ENCODE data around the gene NCOA3. TPM values are rescaled to one million over a fixed set of nuclear protein-coding genes. Genes with fewer than 3 reads are reported as not detected.

Gene NCOA3
- polyA plus RNA-seq, 3 donors: 13.5 to 21.8 (median 21.3) TPM

DNA sequence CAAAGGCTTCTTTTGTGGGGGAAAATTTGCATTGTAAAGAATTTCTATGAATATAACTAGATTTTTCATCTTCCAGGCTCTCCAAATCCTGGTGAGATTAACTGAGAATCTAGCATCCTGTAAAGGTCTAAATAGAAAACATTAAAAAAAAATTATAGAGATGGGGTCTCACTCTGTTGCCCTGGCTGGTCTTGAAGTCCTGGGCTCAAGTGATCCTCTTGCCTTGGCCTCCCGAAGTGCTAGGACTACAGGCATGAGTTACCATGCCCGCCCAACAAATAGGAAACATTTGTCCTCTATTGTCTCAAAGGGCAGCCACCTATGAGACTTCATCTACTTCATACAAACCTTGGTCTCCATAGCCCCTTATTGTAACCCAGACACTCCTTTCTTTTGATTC lies 25.2 kb upstream of the NCOA3 start:
- TF ChIP-seq, protein P1, sequence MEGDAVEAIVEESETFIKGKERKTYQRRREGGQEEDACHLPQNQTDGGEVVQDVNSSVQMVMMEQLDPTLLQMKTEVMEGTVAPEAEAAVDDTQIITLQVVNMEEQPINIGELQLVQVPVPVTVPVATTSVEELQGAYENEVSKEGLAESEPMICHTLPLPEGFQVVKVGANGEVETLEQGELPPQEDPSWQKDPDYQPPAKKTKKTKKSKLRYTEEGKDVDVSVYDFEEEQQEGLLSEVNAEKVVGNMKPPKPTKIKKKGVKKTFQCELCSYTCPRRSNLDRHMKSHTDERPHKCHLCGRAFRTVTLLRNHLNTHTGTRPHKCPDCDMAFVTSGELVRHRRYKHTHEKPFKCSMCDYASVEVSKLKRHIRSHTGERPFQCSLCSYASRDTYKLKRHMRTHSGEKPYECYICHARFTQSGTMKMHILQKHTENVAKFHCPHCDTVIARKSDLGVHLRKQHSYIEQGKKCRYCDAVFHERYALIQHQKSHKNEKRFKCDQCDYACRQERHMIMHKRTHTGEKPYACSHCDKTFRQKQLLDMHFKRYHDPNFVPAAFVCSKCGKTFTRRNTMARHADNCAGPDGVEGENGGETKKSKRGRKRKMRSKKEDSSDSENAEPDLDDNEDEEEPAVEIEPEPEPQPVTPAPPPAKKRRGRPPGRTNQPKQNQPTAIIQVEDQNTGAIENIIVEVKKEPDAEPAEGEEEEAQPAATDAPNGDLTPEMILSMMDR (IDR thresholded peaks at IDR 0.05): no peak
- H3K27me3 Mint-ChIP-seq (ENCODE audit: low read depth in 3 of 3): peaks cover 0 to 7% (median 5%) of the 10 kb centered on the region in 3 donors
- H3K4me3 Mint-ChIP-seq: no peak overlapping the region
- H3K36me3 Mint-ChIP-seq: no peaks in the 10 kb centered on the region
- intact Hi-C loops (cut with micrococcal nuclease): no loop called here
- no peaks in the 10 kb centered on the region for H4K20me1 ChIP-seq (ENCODE audit: insufficient read depth, low read length)
- no peak overlapping the region for H3K27ac Mint-ChIP-seq
- H3K9ac ChIP-seq (ENCODE audit: insufficient read depth, low read length, poor library complexity, severe bottlenecking): no peak overlapping the region
- no peak overlapping the region for H3K4me2 ChIP-seq (replicated peaks; ENCODE audit: extremely low read depth, low read length, poor library complexity, severe bottlenecking)
- no peak overlapping the region for H3K4me3 ChIP-seq (replicated peaks in 1 of 3; ENCODE audit: low read depth in 2 of 3, low read length in 3 of 3)
- H2AFZ ChIP-seq (ENCODE audit: insufficient read depth, low read depth, low read length, poor library complexity, severe bottlenecking): no peak overlapping the region
- peaks cover 0 to 2% (median 0%) of the 10 kb centered on the region in 7 donors for H3K9me3 Mint-ChIP-seq
- H3K79me2 ChIP-seq (ENCODE audit: insufficient read depth, low read length): no peaks in the 10 kb centered on the region
- WGBS (ENCODE audit: insufficient coverage): 100% methylated on average over 1 of the region's 2 CpGs
- peaks cover 23% of the 10 kb centered on the region for H3K4me1 Mint-ChIP-seq
- DNase-seq: no peak
- H3K36me3 ChIP-seq (replicated peaks in 1 of 2; ENCODE audit: control insufficient read depth in 1 of 2, insufficient read depth in 2 of 2, low read length in 2 of 2): no peaks in the 10 kb centered on the region
- H3K4me1 ChIP-seq (ENCODE audit: control insufficient read depth in 1 of 2, insufficient read depth in 2 of 2, low read length in 2 of 2): peaks cover 19 to 25% of the 10 kb centered on the region in 2 donors
- H3K27ac ChIP-seq (ENCODE audit: low read depth in 1 of 2, low read length in 2 of 2): no peak overlapping the region
- H3K9me3 ChIP-seq (replicated peaks in 1 of 2; ENCODE audit: control insufficient read depth in 1 of 2, insufficient read depth in 1 of 2, low read length in 2 of 2): no peaks in the 10 kb centered on the region
- no peaks in the 10 kb centered on the region for H3K27me3 ChIP-seq (ENCODE audit: control insufficient read depth in 2 of 2, insufficient read depth in 2 of 2, low read length in 2 of 2)

DNA sequence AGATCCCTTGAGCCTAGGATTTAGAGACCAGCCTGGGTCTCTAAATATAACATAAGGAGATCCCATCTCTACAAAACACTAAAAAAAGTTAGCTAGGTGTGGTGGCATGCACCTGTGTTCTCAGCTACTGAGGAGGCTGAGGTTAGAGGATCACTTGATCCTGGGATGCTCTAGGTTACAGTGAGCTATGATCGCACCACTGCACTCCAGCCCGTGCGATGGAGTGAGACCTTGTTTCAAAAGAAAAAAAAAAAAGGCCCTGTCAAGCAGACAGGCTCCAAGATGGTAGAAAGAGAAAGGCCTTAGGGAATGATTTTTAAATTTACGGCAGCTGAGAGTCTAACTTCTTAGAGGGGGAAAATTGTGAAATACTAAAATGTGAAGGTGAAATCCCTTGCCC lies 22.6 kb upstream of the NCOA3 start:
- Mint-ChIP-seq H3K9me3 (peaks cover 0 to 2% (median 0%) of the 10 kb centered on the region in 7 donors), H3K4me3 (no peak overlapping the region), H3K4me1 (peaks cover 14% of the 10 kb centered on the region), H3K27me3 (ENCODE audit: low read depth in 3 of 3) (peaks cover 0 to 10% (median 7%) of the 10 kb centered on the region in 3 donors), H3K27ac (peak overlapping the region in 2 of 7 donors; percentile 11 to 44), H3K36me3 (no peaks in the 10 kb centered on the region)
- WGBS (ENCODE audit: insufficient coverage): 97% methylated on average over 4 of the region's 4 CpGs
- Histone ChIP-seq H4K20me1 (ENCODE audit: insufficient read depth, low read length) (no peaks in the 10 kb centered on the region), H3K4me2 (replicated peaks; ENCODE audit: extremely low read depth, low read length, poor library complexity, severe bottlenecking) (no peak overlapping the region), H3K79me2 (ENCODE audit: insufficient read depth, low read length) (no peaks in the 10 kb centered on the region), H3K4me1 (ENCODE audit: control insufficient read depth in 1 of 2, insufficient read depth in 2 of 2, low read length in 2 of 2) (peaks cover 8 to 14% of the 10 kb centered on the region in 2 donors), H3K4me3 (replicated peaks in 1 of 3; ENCODE audit: low read depth in 2 of 3, low read length in 3 of 3) (no peak overlapping the region), H3K9ac (ENCODE audit: insufficient read depth, low read length, poor library complexity, severe bottlenecking) (no peak overlapping the region), H3K36me3 (replicated peaks in 1 of 2; ENCODE audit: control insufficient read depth in 1 of 2, insufficient read depth in 2 of 2, low read length in 2 of 2) (no peaks in the 10 kb centered on the region), H3K27me3 (ENCODE audit: control insufficient read depth in 2 of 2, insufficient read depth in 2 of 2, low read length in 2 of 2) (no peaks in the 10 kb centered on the region), H2AFZ (ENCODE audit: insufficient read depth, low read depth, low read length, poor library complexity, severe bottlenecking) (no peak overlapping the region), H3K9me3 (replicated peaks in 1 of 2; ENCODE audit: control insufficient read depth in 1 of 2, insufficient read depth in 1 of 2, low read length in 2 of 2) (no peaks in the 10 kb centered on the region), H3K27ac (ENCODE audit: low read depth in 1 of 2, low read length in 2 of 2) (peak overlapping the region in 1 of 2 donors; percentile 12)
- TF ChIP-seq, protein P1 (IDR thresholded peaks at IDR 0.05): no peak
- intact Hi-C loops (cut with micrococcal nuclease): no loop called here
- no peak for DNase-seq

Data from CD14-positive monocyte (primary cell).